PC-3 (cell line): ENCODE results near the gene SORL1-AS1.

Experiments
- ATAC-seq: fragments of 200-7000 bp; cut with Tn5 transposase; 2 replicates; pipeline ENCODE4 v1.9.1; 2020; ENCODE audit warnings: mild to moderate bottlenecking, moderate library complexity
- BruUV-seq: library from RNA; stranded (reverse); fragments of 400-500 nt; replicated peaks from 2 replicates; lab custom pipeline; 2021; lab: Mats Ljungman, UMichigan
- CTCF ChIA-PET: fragments of 300-600 bp; sonication (Branson Sonifier 250); formaldehyde crosslinking; loops from one replicate; lab custom pipeline; 2022; ENCODE audit warnings: antibody characterized with exemption; lab: Charles Lee
- POLR2A ChIA-PET: fragments of 300-600 bp; sonication (Branson Sonifier 250); formaldehyde crosslinking; loops from one replicate; lab custom pipeline; 2022; ENCODE audit warnings: antibody characterized with exemption; ENCODE audit not compliant: unreplicated experiment; lab: Charles Lee
- DNase-seq: peaks from one replicate; pipeline ENCODE4 v3.0.0-alpha.2; 2015
- H2AFZ ChIP-seq: fragments of 300-600 bp; sonication (generic); 2 replicates; pipeline ENCODE4 v1.6.0; 2016; ENCODE audit warnings: antibody characterized with exemption, low read length
- H3F3A ChIP-seq: fragments of 300-600 bp; sonication (generic); one replicate; pipeline ENCODE4 v1.6.0; 2017; ENCODE audit warnings: antibody characterized with exemption, low read length, control low read depth, mild to moderate bottlenecking; ENCODE audit not compliant: unreplicated experiment
- H3K27ac ChIP-seq: fragments of 300-600 bp; sonication (generic); 2 replicates; pipeline ENCODE4 v1.5.1; 2016; ENCODE audit warnings: mild to moderate bottlenecking, low read length
- H3K27me3 ChIP-seq: fragments of 300-600 bp; sonication (generic); 2 replicates; pipeline ENCODE4 v1.6.1; 2016; ENCODE audit warnings: low read length, mixed read lengths
- H3K36me3 ChIP-seq: fragments of 300-600 bp; sonication (generic); 2 replicates; pipeline ENCODE4 v1.6.1; 2016; ENCODE audit warnings: low read depth, mixed run types, low read length, mixed read lengths
- H3K4me1 ChIP-seq: fragments of 300-600 bp; sonication (generic); 2 replicates; pipeline ENCODE4 v1.5.1; 2016; ENCODE audit warnings: low read length; ENCODE audit not compliant: insufficient read depth
- H3K4me2 ChIP-seq: fragments of 300-600 bp; sonication (generic); 2 replicates; pipeline ENCODE4 v1.6.0; 2016; ENCODE audit warnings: low read length
- H3K4me3 ChIP-seq: fragments of 300-600 bp; sonication (generic); 2 replicates; pipeline ENCODE4 v1.5.1; 2016; ENCODE audit warnings: mild to moderate bottlenecking, low read length, mixed read lengths
- H3K79me2 ChIP-seq: fragments of 300-600 bp; sonication (generic); 2 replicates; pipeline ENCODE4 v1.6.1; 2017; ENCODE audit warnings: low read length, mixed read lengths
- H3K9ac ChIP-seq: fragments of 300-600 bp; sonication (generic); 2 replicates; pipeline ENCODE4 v1.6.0; 2016; ENCODE audit warnings: mild to moderate bottlenecking, low read length
- H3K9me2 ChIP-seq: fragments of 300-600 bp; sonication (generic); replicated peaks from 2 replicates; pipeline ENCODE4 v1.6.1; 2016; ENCODE audit warnings: mixed run types, low read length, mixed read lengths
- H3K9me3 ChIP-seq: fragments of 300-600 bp; sonication (generic); 2 replicates; pipeline ENCODE4 v1.6.1; 2016; ENCODE audit warnings: low read length, mixed read lengths
- H4K20me1 ChIP-seq: fragments of 300-600 bp; sonication (generic); 2 replicates; pipeline ENCODE4 v1.6.1; 2016; ENCODE audit warnings: low read length, mixed read lengths
- EZH2 ChIP-seq: fragments of 300-600 bp; sonication (generic); IDR thresholded peaks from one replicate; pipeline ENCODE4 v1.6.1; 2017; ENCODE audit warnings: antibody characterized with exemption, mild to moderate bottlenecking, low read length; ENCODE audit not compliant: unreplicated experiment
- EZH2phosphoT487 ChIP-seq: fragments of 300-600 bp; sonication (generic); IDR thresholded peaks from 2 replicates; pipeline ENCODE4 v1.6.1; 2018; ENCODE audit warnings: mild to moderate bottlenecking, antibody characterized with exemption, low read length, borderline replicate concordance
- intact Hi-C: fragments of 100-400 bp; cut with micrococcal nuclease; formaldehyde crosslinking; loops from 2 replicates; pipeline ENCODE4 v1.9.0; 2023
- TF ChIP-seq, protein P1 (sequence below): fragments of 300-600 bp; sonication (generic); conservative IDR thresholded peaks from 2 replicates; pipeline ENCODE4 v1.5.1; 2017; ENCODE audit warnings: antibody characterized with exemption, low read depth, mild to moderate bottlenecking, low read length

SORL1-AS1 gene

DNA sequence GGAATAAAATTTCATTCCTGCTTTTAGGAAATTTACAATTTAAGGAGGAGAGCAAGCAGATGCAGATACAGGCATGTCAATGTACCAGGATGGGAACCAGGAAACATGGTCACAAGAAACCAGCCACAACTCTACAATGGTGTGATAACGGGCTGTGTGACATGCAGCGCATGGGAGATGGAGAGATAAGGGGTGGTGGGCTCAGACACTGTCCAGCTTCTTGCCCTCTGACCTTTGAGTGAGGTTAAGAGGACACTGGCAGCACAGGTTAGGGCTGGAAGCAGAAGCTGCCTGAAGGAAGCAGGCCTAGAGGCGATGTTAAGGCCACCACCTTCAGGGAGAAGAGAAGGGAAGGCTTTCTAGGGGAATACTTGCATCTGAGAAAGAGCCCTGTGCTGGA is 2.3 kb upstream of the SORL1-AS1 start:
- H3K27ac ChIP-seq, result no peak overlapping the region

DNA sequence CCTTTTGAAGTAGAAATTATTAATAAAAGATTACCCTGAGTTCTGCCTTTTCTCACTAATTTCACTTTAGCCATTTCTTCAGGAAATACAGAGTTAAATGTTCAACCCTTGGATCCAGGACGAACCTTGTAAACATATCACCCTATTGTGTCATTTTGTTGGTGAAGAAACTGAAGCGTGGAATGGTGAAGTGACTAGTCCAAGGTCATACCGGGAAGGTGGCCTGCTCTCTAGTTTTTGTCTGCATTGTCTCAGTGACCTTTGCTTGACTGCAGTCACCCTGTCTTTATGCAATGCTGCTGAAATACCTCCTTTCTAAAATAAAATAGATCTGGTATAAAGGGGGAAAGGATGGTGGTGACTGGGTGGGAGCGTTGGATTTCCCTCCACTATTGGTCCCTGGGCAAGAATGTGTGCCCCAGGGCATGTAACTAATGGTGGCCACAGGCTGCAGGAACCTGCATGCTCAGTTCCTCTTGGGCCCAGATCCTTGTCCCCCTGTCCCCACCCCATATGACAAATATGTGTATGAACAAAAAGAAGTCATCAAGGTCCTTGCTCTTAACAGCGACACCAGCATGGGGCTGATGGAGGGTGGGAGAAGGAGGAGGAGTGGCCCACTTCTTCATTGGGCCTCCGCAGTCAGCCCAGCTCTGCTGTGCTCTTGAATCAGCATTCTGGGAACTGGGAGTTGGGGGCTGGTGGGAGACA is 977 bp upstream of the SORL1-AS1 start:
- ChIA-PET POLR2A (no interaction called here), CTCF (no interaction called here)
- peak overlapping the region; percentile 70; the same call in 1 of the 2 replicates for H3K9ac ChIP-seq
- H3K4me3 ChIP-seq, result peak overlapping the region; percentile 89
- H3K27me3 ChIP-seq, result no peaks in the 10 kb centered on the region
- no peaks in the 10 kb centered on the region for H4K20me1 ChIP-seq
- peaks cover 63% of the 10 kb centered on the region for H3K79me2 ChIP-seq
- H3K9me3 ChIP-seq, result no peaks in the 10 kb centered on the region
- BruUV-seq, result no TSS peak
- H3K27ac ChIP-seq, result no peak overlapping the region
- intact Hi-C loops, result no loop called here
- peak overlapping the region; percentile 83 for H3K4me2 ChIP-seq
- ATAC-seq (no peak), DNase-seq (no peak)
- no peaks in the 10 kb centered on the region for H3K9me2 ChIP-seq
- peaks cover 39% of the 10 kb centered on the region for H3K4me1 ChIP-seq
- TF ChIP-seq EZH2 (no peak), EZH2phosphoT487 (no peak)
- TF ChIP-seq, protein P1, sequence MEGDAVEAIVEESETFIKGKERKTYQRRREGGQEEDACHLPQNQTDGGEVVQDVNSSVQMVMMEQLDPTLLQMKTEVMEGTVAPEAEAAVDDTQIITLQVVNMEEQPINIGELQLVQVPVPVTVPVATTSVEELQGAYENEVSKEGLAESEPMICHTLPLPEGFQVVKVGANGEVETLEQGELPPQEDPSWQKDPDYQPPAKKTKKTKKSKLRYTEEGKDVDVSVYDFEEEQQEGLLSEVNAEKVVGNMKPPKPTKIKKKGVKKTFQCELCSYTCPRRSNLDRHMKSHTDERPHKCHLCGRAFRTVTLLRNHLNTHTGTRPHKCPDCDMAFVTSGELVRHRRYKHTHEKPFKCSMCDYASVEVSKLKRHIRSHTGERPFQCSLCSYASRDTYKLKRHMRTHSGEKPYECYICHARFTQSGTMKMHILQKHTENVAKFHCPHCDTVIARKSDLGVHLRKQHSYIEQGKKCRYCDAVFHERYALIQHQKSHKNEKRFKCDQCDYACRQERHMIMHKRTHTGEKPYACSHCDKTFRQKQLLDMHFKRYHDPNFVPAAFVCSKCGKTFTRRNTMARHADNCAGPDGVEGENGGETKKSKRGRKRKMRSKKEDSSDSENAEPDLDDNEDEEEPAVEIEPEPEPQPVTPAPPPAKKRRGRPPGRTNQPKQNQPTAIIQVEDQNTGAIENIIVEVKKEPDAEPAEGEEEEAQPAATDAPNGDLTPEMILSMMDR, result no peak
- peak overlapping the region; percentile 94; the same call in 1 of the 2 replicates for H2AFZ ChIP-seq
- H3F3A ChIP-seq, result no peaks in the 10 kb centered on the region
- no peaks in the 10 kb centered on the region for H3K36me3 ChIP-seq

More for the DNA sequence above, 2.3 kb upstream of the SORL1-AS1 start:
- ATAC-seq (no peak), DNase-seq (no peak)
- Histone ChIP-seq H3F3A (no peaks in the 10 kb centered on the region), H3K9me2 (no peaks in the 10 kb centered on the region), H2AFZ (no peak overlapping the region), H3K9me3 (no peaks in the 10 kb centered on the region), H3K4me1 (peaks cover 39% of the 10 kb centered on the region), H3K9ac (no peak overlapping the region), H3K4me3 (no peak overlapping the region), H4K20me1 (no peaks in the 10 kb centered on the region), H3K4me2 (0 out of 2 replicates have a peak overlapping the region, but pooled peaks have one; percentile 83), H3K79me2 (peaks cover 77% of the 10 kb centered on the region), H3K27me3 (no peaks in the 10 kb centered on the region), H3K36me3 (no peaks in the 10 kb centered on the region)
- intact Hi-C loops, result no loop called here
- TF ChIP-seq, protein P1, result no peak
- TF ChIP-seq EZH2phosphoT487, result no peak
- no peak for TF ChIP-seq EZH2
- BruUV-seq, result no TSS peak
- POLR2A ChIA-PET, result no interaction called here
- CTCF ChIA-PET, result no interaction called here

- DNase-seq, result peak; percentile 90
- intact Hi-C loops, result loop anchor here (1.0 to 2.0 kb wide), 5 partner anchors 14 to 139 kb away; no protein-coding TSS in a partner anchor
- no peaks in the 10 kb centered on the region for H3K9me3 ChIP-seq
- peak; percentile 82 for ATAC-seq
- H3K79me2 ChIP-seq, result peaks cover 47% of the 10 kb centered on the region
- TF ChIP-seq, protein P1, result peak; percentile 68
- TF ChIP-seq EZH2phosphoT487, result no peak
- peak within 1 kb of the TSS; percentile 70 for H3K9ac ChIP-seq
- H3K36me3 ChIP-seq, result no peaks in the 10 kb centered on the region
- H3K4me2 ChIP-seq, result peak within 1 kb of the TSS; percentile 93
- H2AFZ ChIP-seq, result peak within 1 kb of the TSS; percentile 94
- BruUV-seq, result no TSS peak
- peak within 1 kb of the TSS; percentile 89 for H3K4me3 ChIP-seq
- no peaks in the 10 kb centered on the region for H3F3A ChIP-seq
- H3K27ac ChIP-seq, result peak within 1 kb of the TSS; percentile 65
- peaks cover 39% of the 10 kb centered on the region for H3K4me1 ChIP-seq
- POLR2A ChIA-PET, result no interaction called here
- CTCF ChIA-PET, result interaction anchor here (0.7 to 1.0 kb wide), 4 partner anchors 14 to 94 kb away, joined by 3 to 4 read pairs (median 4); no protein-coding TSS in a partner anchor
- H4K20me1 ChIP-seq, result no peaks in the 10 kb centered on the region
- H3K27me3 ChIP-seq, result no peaks in the 10 kb centered on the region
- no peaks in the 10 kb centered on the region for H3K9me2 ChIP-seq
Observed at GRCh38 chr11:121451986-121452608, 670 bp downstream of the SORL1-AS1 start, which contains the start of gene SORL1. Gene SORL1, plus strand, starts transcription at chr11:121452314. Its CDS starts 18 bp downstream, at chr11:121452332.
